ENCODE results near the gene TEAD4. TPM values are rescaled to one million over a fixed set of nuclear protein-coding genes. Genes with fewer than 3 reads are reported as not detected.

Gene TEAD4
- total and polyA plus RNA-seq, 2 experiments from 2014 or later, result 68.1 to 145 TPM

GRCh38 chr12:3087758-3088650 is 128.8 kb downstream of the TEAD4 start (continued):
- TF ChIP-seq REST (IDR thresholded peaks at IDR 0.05; ENCODE audit: unreplicated experiment) (no peak), CREB1 (CRISPR knock-in tag; IDR thresholded peaks at IDR 0.05; ENCODE audit: low read depth) (no peak), ZNF331 (CRISPR knock-in tag; IDR thresholded peaks at IDR 0.05; ENCODE audit: low read depth) (no peak), STAT1 (IDR thresholded peaks at IDR 0.05; ENCODE audit: unreplicated experiment) (no peak)

GRCh38 chr12:3089588-3089987 is 130.4 kb downstream of the TEAD4 start:
- H3F3A ChIP-seq (replicated peaks; ENCODE audit: low read depth), result 0 out of 2 replicates have a peak, but pooled peaks cover 3% of the 10 kb centered on the region
- no peak for TF ChIP-seq EZH2phosphoT487 (IDR thresholded peaks at IDR 0.05; ENCODE audit: unreplicated experiment)
- TF ChIP-seq JUNB (IDR thresholded peaks at IDR 0.05; ENCODE audit: unreplicated experiment), result no peak
- TF ChIP-seq CREB1 (CRISPR knock-in tag; IDR thresholded peaks at IDR 0.05; ENCODE audit: low read depth), result no peak
- no peak for TF ChIP-seq STAT1 (IDR thresholded peaks at IDR 0.05; ENCODE audit: unreplicated experiment)
- no peak for TF ChIP-seq EZH2 (IDR thresholded peaks at IDR 0.05; ENCODE audit: low read depth, unreplicated experiment)
- TF ChIP-seq ZNF462 (CRISPR knock-in tag; IDR thresholded peaks at IDR 0.05), result no peak
- TF ChIP-seq REST (IDR thresholded peaks at IDR 0.05; ENCODE audit: unreplicated experiment), result no peak
- TF ChIP-seq ZNF114 (CRISPR knock-in tag; IDR thresholded peaks at IDR 0.05), result no peak
- TF ChIP-seq ZNF331 (CRISPR knock-in tag; IDR thresholded peaks at IDR 0.05; ENCODE audit: low read depth), result no peak

More at GRCh38 chr12:3089588-3089987, 130.4 kb downstream of the TEAD4 start:
- no peaks in the 10 kb centered on the region; the same call in 1 of the 2 replicates for H3K79me2 ChIP-seq (replicated peaks; ENCODE audit: insufficient read depth)
- H3K27me3 Mint-ChIP-seq (ENCODE audit: insufficient read depth, low read depth, poor library complexity), result peaks cover 15% of the 10 kb centered on the region
- no peak for DNase-seq (ENCODE audit: low spot score)
- H3K4me3 ChIP-seq, result no peak overlapping the region
- ATAC-seq, result no peak
- no peaks in the 10 kb centered on the region for H3K27me3 ChIP-seq (ENCODE audit: insufficient read depth)
- H3K4me1 ChIP-seq (ENCODE audit: insufficient read depth), result peaks cover 4% of the 10 kb centered on the region; the same call in 1 of the 2 replicates
- peaks cover 23% of the 10 kb centered on the region for H3K4me1 Mint-ChIP-seq
- no peaks in the 10 kb centered on the region; the same call in 2 of the 3 replicates for H3K36me3 Mint-ChIP-seq (ENCODE audit: low read depth)
- H3K27ac ChIP-seq (ENCODE audit: low read depth), result no peak overlapping the region
- no peaks in the 10 kb centered on the region for H3K9me2 ChIP-seq (ENCODE audit: insufficient read depth)
- no peaks in the 10 kb centered on the region; the same call in 1 of the 2 replicates for H4K20me1 ChIP-seq (replicated peaks; ENCODE audit: insufficient read depth)
- H3K4me2 ChIP-seq, result no peak overlapping the region
- H3K4me3 Mint-ChIP-seq, result no peak overlapping the region
- H3K36me3 ChIP-seq (ENCODE audit: insufficient read depth), result no peaks in the 10 kb centered on the region; the same call in 1 of the 2 replicates
- H2AFZ ChIP-seq, result no peak overlapping the region
- peaks cover 5% of the 10 kb centered on the region; the same call in 1 of the 3 replicates for H3K9me3 Mint-ChIP-seq
- no peak overlapping the region for H3K27ac Mint-ChIP-seq
